Measurements from ENCODE around the gene PEX26.
"Not testable (repeated sequence)": the region's sequence is repeated elsewhere in the genome, so short reads cannot be mapped to it uniquely, and the experiment has no call there.

The PEX26 gene

GRCh38 chr22:18071968-18072310, 5.9 kb upstream of the PEX26 start:
- DNase-seq, result no peak

- DNase-seq, result no peak
Measured at GRCh38 chr22:18073467-18073866, 4.3 kb upstream of the PEX26 start.

- not testable (repeated sequence) for DNase-seq
Measured at GRCh38 chr22:18073927-18074326, 3.9 kb upstream of the PEX26 start.

GRCh38 chr22:18075101-18075719, 2.6 kb upstream of the PEX26 start:
- DNase-seq, result no peak

GRCh38 chr22:18075720-18076497, 1.9 kb upstream of the PEX26 start:
- DNase-seq, result no peak

GRCh38 chr22:18077087-18077638, 627 bp upstream of the PEX26 start:
- no peak for DNase-seq

- DNase-seq, result peak; percentile 78
Measured at GRCh38 chr22:18078329-18079041, 695 bp downstream of the PEX26 start.

- no peak for DNase-seq
Measured at GRCh38 chr22:18079706-18080233, 2.0 kb downstream of the PEX26 start.

GRCh38 chr22:18081416-18081815, 3.6 kb downstream of the PEX26 start:
- DNase-seq, result no peak

GRCh38 chr22:18082467-18082866, 4.7 kb downstream of the PEX26 start:
- DNase-seq, result no peak

GRCh38 chr22:18083406-18083805, 5.6 kb downstream of the PEX26 start:
- DNase-seq, result no peak

GRCh38 chr22:18085188-18085587, 7.4 kb downstream of the PEX26 start:
- DNase-seq, result no peak

GRCh38 chr22:18087350-18087855, 9.6 kb downstream of the PEX26 start:
- no peak for DNase-seq

- no peak for DNase-seq
Measured at GRCh38 chr22:18088825-18089568, 11.2 kb downstream of the PEX26 start.

- DNase-seq, result no peak
Measured at GRCh38 chr22:18090286-18090685, 12.5 kb downstream of the PEX26 start.

GRCh38 chr22:18091478-18091877, 13.7 kb downstream of the PEX26 start:
- DNase-seq, result no peak

GRCh38 chr22:18091916-18092526, 14.2 kb downstream of the PEX26 start:
- DNase-seq, result no peak

GRCh38 chr22:18093661-18094060, 15.9 kb downstream of the PEX26 start:
- no peak for DNase-seq

GRCh38 chr22:18095101-18095805, 17.5 kb downstream of the PEX26 start:
- no peak for DNase-seq

GRCh38 chr22:18096823-18097222, 19.0 kb downstream of the PEX26 start:
- DNase-seq, result no peak

GRCh38 chr22:18100781-18101180, 23.0 kb downstream of the PEX26 start:
- DNase-seq, result no peak

Data from activated CD8-positive, alpha-beta memory T cell treated with anti-CD3 and anti-CD28 coated beads, Interleukin-2, amount 50 U/mL, for 48 hours (primary cell).